AG04449 (cell line): ENCODE measurements around the gene SERPINE3.

Experiments used
- CTCF ChIA-PET: fragments of 350-600 bp; formaldehyde crosslinking; extraction: SDS; loops from one replicate; lab custom pipeline; 2021; ENCODE audit warnings: antibody characterized with exemption; lab: Yijun Ruan, JAX
- POLR2A ChIA-PET: fragments of 400-600, 350-600 bp; formaldehyde crosslinking; extraction: SDS; loops from one replicate; lab custom pipeline; 2020; ENCODE audit warnings: antibody characterized with exemption, inconsistent platforms; lab: Yijun Ruan, JAX
- DNase-seq: peaks from one replicate; pipeline ENCODE4 v3.0.0-alpha.2; 2010; ENCODE audit warnings: low read depth, low spot score
- H3K4me3 ChIP-seq: 2 replicates; pipeline ENCODE4 v1.5.1; 2011; ENCODE audit warnings: low read depth, mild to moderate bottlenecking, control low read depth, low read length
- CTCF ChIP-seq: IDR thresholded peaks from one replicate; pipeline ENCODE4 v1.5.1; 2011; ENCODE audit warnings: mild to moderate bottlenecking, moderate library complexity, low read length, control low read depth, inconsistent platforms; ENCODE audit not compliant: insufficient read depth; ENCODE audit errors: missing control alignments

Gene SERPINE3

GRCh38 chr13:51324714-51325420 is 14.6 kb upstream of the SERPINE3 start:
- H3K4me3 ChIP-seq = no peak overlapping the region
- no peak for DNase-seq
- ChIA-PET CTCF (interaction anchor here (2.7 kb wide), 1 partner anchor 38 kb away, joined by 8 read pairs; no protein-coding TSS in a partner anchor), POLR2A (no interaction called here)
- no peak for TF ChIP-seq CTCF

- ChIA-PET POLR2A (no interaction called here), CTCF (interaction anchor here (2.7 kb wide), 1 partner anchor 39 kb away, joined by 8 read pairs; no protein-coding TSS in a partner anchor)
- TF ChIP-seq CTCF = no peak
- no peak for DNase-seq
- H3K4me3 ChIP-seq = no peak overlapping the region
These were observed 13.7 kb upstream of the SERPINE3 start for GRCh38 chr13:51325837-51326236.

- POLR2A ChIA-PET = no interaction called here
- no peak for DNase-seq
- CTCF ChIA-PET = no interaction called here
- TF ChIP-seq CTCF = no peak
- H3K4me3 ChIP-seq = no peak overlapping the region
These were observed 12.7 kb upstream of the SERPINE3 start for GRCh38 chr13:51326777-51327176.

GRCh38 chr13:51327961-51328360 is 11.5 kb upstream of the SERPINE3 start:
- H3K4me3 ChIP-seq = no peak overlapping the region
- CTCF ChIA-PET = interaction anchor here (1.3 to 1.5 kb wide), 2 partner anchors 10 to 180 kb away, joined by 3 to 4 read pairs; no protein-coding TSS in a partner anchor
- POLR2A ChIA-PET = no interaction called here

GRCh38 chr13:51328488-51328887 is 11.0 kb upstream of the SERPINE3 start:
- no peak for TF ChIP-seq CTCF
- H3K4me3 ChIP-seq = no peak overlapping the region
- POLR2A ChIA-PET = no interaction called here
- CTCF ChIA-PET = interaction anchor here (1.2 to 1.5 kb wide), 3 partner anchors 10 to 180 kb away, joined by 3 to 4 read pairs (median 3); no protein-coding TSS in a partner anchor
- no peak for DNase-seq

More at GRCh38 chr13:51327961-51328360, 11.5 kb upstream of the SERPINE3 start:
- TF ChIP-seq CTCF = no peak
- no peak for DNase-seq

GRCh38 chr13:51329606-51330005 is 9.9 kb upstream of the SERPINE3 start:
- POLR2A ChIA-PET = no interaction called here
- CTCF ChIA-PET = interaction anchor here (1.2 kb wide), 1 partner anchor 43 kb away, joined by 3 read pairs; no protein-coding TSS in a partner anchor
- H3K4me3 ChIP-seq = no peak overlapping the region
- DNase-seq = no peak
- no peak for TF ChIP-seq CTCF
